MM.1S (cell line): ENCODE data around the gene NYNRIN.
"Not testable (repeated sequence)": the region's sequence is repeated elsewhere in the genome, so short reads cannot be mapped to it uniquely, and the experiment has no call there.

ENCODE experiments used
- DNase-seq: peaks from one replicate; pipeline ENCODE4 v3.0.0-alpha.2; 2015
- H2AFZ ChIP-seq: fragments of 300-600 bp; sonication (generic); 2 replicates; pipeline ENCODE4 v1.6.0; 2016; ENCODE audit warnings: antibody characterized with exemption, low read length
- H3F3A ChIP-seq: fragments of 300-600 bp; sonication (generic); 2 replicates; pipeline ENCODE4 v1.6.1; 2016; ENCODE audit warnings: mild to moderate bottlenecking, antibody characterized with exemption, low read length, moderate library complexity, mixed read lengths; ENCODE audit not compliant: insufficient read depth
- H3K27ac ChIP-seq: fragments of 300-600 bp; sonication (generic); 2 replicates; pipeline ENCODE4 v1.5.1; 2016; ENCODE audit warnings: mild to moderate bottlenecking, low read length
- H3K27me3 ChIP-seq: fragments of 300-600 bp; sonication (generic); replicated peaks from 2 replicates; pipeline ENCODE4 v1.6.0; 2016; ENCODE audit warnings: low read length; ENCODE audit not compliant: insufficient read depth
- H3K36me3 ChIP-seq: fragments of 300-600 bp; sonication (generic); replicated peaks from 2 replicates; pipeline ENCODE4 v1.6.1; 2016; ENCODE audit warnings: mild to moderate bottlenecking, low read length, mixed read lengths; ENCODE audit not compliant: insufficient read depth
- H3K4me1 ChIP-seq: fragments of 300-600 bp; sonication (generic); 2 replicates; pipeline ENCODE4 v1.6.1; 2016; ENCODE audit warnings: low read length, mixed read lengths
- H3K4me2 ChIP-seq: fragments of 300-600 bp; sonication (generic); 2 replicates; pipeline ENCODE4 v1.6.0; 2016; ENCODE audit warnings: low read depth, low read length
- H3K4me3 ChIP-seq: fragments of 300-600 bp; sonication (generic); 2 replicates; pipeline ENCODE4 v1.5.1; 2016; ENCODE audit warnings: low read length, mixed read lengths
- H3K79me2 ChIP-seq: fragments of 300-600 bp; sonication (generic); 2 replicates; pipeline ENCODE4 v1.6.1; 2016; ENCODE audit warnings: mixed run types, low read length, mixed read lengths
- H3K9ac ChIP-seq: fragments of 300-600 bp; sonication (generic); 2 replicates; pipeline ENCODE4 v1.6.1; 2016; ENCODE audit warnings: low read length, mixed read lengths
- H3K9me2 ChIP-seq: fragments of 300-600 bp; sonication (generic); replicated peaks from 2 replicates; pipeline ENCODE4 v1.6.1; 2016; ENCODE audit warnings: mild to moderate bottlenecking, low read length, mixed read lengths; ENCODE audit not compliant: insufficient read depth
- H3K9me3 ChIP-seq: fragments of 300-600 bp; sonication (generic); replicated peaks from 2 replicates; pipeline ENCODE4 v1.6.1; 2016; ENCODE audit warnings: mild to moderate bottlenecking, low read length, mixed read lengths; ENCODE audit not compliant: insufficient read depth
- H4K20me1 ChIP-seq: fragments of 300-600 bp; sonication (generic); 2 replicates; pipeline ENCODE4 v1.6.1; 2016; ENCODE audit warnings: mild to moderate bottlenecking, low read length, moderate library complexity, mixed read lengths; ENCODE audit not compliant: insufficient read depth
- CTCF ChIP-seq: fragments of 300-600 bp; sonication (generic); IDR thresholded peaks from 2 replicates; pipeline ENCODE4 v1.5.1; 2016; ENCODE audit warnings: antibody characterized with exemption, low read length, mixed read lengths
- EZH2 ChIP-seq: fragments of 300-600 bp; sonication (generic); optimal IDR thresholded peaks from 2 replicates; pipeline ENCODE3; 2017; ENCODE audit warnings: low read depth, mild to moderate bottlenecking, antibody characterized with exemption, low read length, mixed read lengths
- EZH2phosphoT487 ChIP-seq: fragments of 300-600 bp; sonication (generic); IDR thresholded peaks from 2 replicates; pipeline ENCODE4 v1.6.1; 2018; ENCODE audit warnings: antibody characterized with exemption, low read length

The NYNRIN gene

GRCh38 chr14:24384169-24384568, 14.6 kb upstream of the NYNRIN start:
- H3F3A ChIP-seq = no peaks in the 10 kb centered on the region
- no peaks in the 10 kb centered on the region for H3K9me2 ChIP-seq
- no peaks in the 10 kb centered on the region for H3K9me3 ChIP-seq
- no peak for TF ChIP-seq EZH2phosphoT487
- TF ChIP-seq EZH2 = no peak
- no peak for TF ChIP-seq CTCF
- H4K20me1 ChIP-seq = no peaks in the 10 kb centered on the region
- H3K27me3 ChIP-seq = no peaks in the 10 kb centered on the region
- H3K79me2 ChIP-seq = no peaks in the 10 kb centered on the region
- no peak overlapping the region for H3K4me2 ChIP-seq
- H3K27ac ChIP-seq = no peak overlapping the region
- H3K36me3 ChIP-seq = no peaks in the 10 kb centered on the region
- H3K4me1 ChIP-seq = no peaks in the 10 kb centered on the region
- H3K4me3 ChIP-seq = no peak overlapping the region
- no peak overlapping the region for H2AFZ ChIP-seq
- H3K9ac ChIP-seq = no peak overlapping the region
- DNase-seq = no peak

- Histone ChIP-seq H3K4me1 (no peaks in the 10 kb centered on the region), H3K79me2 (no peaks in the 10 kb centered on the region), H4K20me1 (no peaks in the 10 kb centered on the region), H3K9ac (no peak overlapping the region), H3K27me3 (no peaks in the 10 kb centered on the region), H3K4me2 (no peak overlapping the region), H3K9me2 (no peaks in the 10 kb centered on the region), H3K27ac (no peak overlapping the region), H3F3A (no peaks in the 10 kb centered on the region), H2AFZ (no peak overlapping the region), H3K9me3 (no peaks in the 10 kb centered on the region), H3K36me3 (no peaks in the 10 kb centered on the region), H3K4me3 (no peak overlapping the region)
- DNase-seq = no peak
- TF ChIP-seq EZH2 = no peak
- TF ChIP-seq CTCF = no peak
- TF ChIP-seq EZH2phosphoT487 = no peak
These were observed 13.3 kb upstream of the NYNRIN start for GRCh38 chr14:24385524-24385923.

- Histone ChIP-seq H3K27me3 (no peaks in the 10 kb centered on the region), H3K4me1 (no peaks in the 10 kb centered on the region), H3F3A (no peaks in the 10 kb centered on the region), H3K4me2 (no peak overlapping the region), H3K4me3 (no peak overlapping the region), H3K9me2 (no peaks in the 10 kb centered on the region), H3K9ac (no peak overlapping the region), H3K36me3 (no peaks in the 10 kb centered on the region), H2AFZ (no peak overlapping the region), H3K79me2 (no peaks in the 10 kb centered on the region), H3K27ac (no peak overlapping the region), H4K20me1 (no peaks in the 10 kb centered on the region), H3K9me3 (no peaks in the 10 kb centered on the region)
- DNase-seq = no peak
- TF ChIP-seq EZH2 = no peak
- no peak for TF ChIP-seq EZH2phosphoT487
- TF ChIP-seq CTCF = no peak
These were observed 11.8 kb upstream of the NYNRIN start for GRCh38 chr14:24387009-24387345.

GRCh38 chr14:24387579-24387978, 11.2 kb upstream of the NYNRIN start:
- not testable (repeated sequence) for H3K27me3 ChIP-seq, H3K4me2 ChIP-seq, H3K9me3 ChIP-seq, H3K79me2 ChIP-seq, H3K36me3 ChIP-seq, H3K4me3 ChIP-seq, H3K4me1 ChIP-seq, H3K27ac ChIP-seq, DNase-seq, H3K9ac ChIP-seq, H3F3A ChIP-seq, H4K20me1 ChIP-seq, H2AFZ ChIP-seq, H3K9me2 ChIP-seq
